CD4-positive, alpha-beta T cell (primary cell): Measurements from ENCODE around the gene GCDH. TPM values are rescaled to one million over a fixed set of nuclear protein-coding genes. Genes with fewer than 3 reads are reported as not detected.

ENCODE experiments used
- ATAC-seq: fragments of 200-7000 bp; cut with Tn5 transposase; one replicate; pipeline ENCODE4 v1.10.0; 2022; ENCODE audit warnings: mild to moderate bottlenecking; ENCODE audit not compliant: poor library complexity
- CTCF ChIA-PET: fragments of 350-600 bp; sonication (Branson Sonifier 250); formaldehyde crosslinking; loops from one replicate; lab custom pipeline; 2021; ENCODE audit warnings: antibody characterized with exemption, inconsistent platforms; lab: Charles Lee
- POLR2A ChIA-PET: fragments of 350-600 bp; sonication (Branson Sonifier 250); formaldehyde crosslinking; loops from one replicate; lab custom pipeline; 2021; ENCODE audit warnings: antibody characterized with exemption, inconsistent platforms; lab: Charles Lee
- DNase-seq, 14 experiments: peaks; one replicate each; pipeline ENCODE4 v3.0.0-alpha.2; 2013 to 2020; ENCODE audit warnings: mixed read lengths in 2 of 14
- H3K27ac ChIP-seq, 2 donors: one replicate each; pipeline versions ENCODE4 v1.5.1 to v1.7.0; 2013; ENCODE audit warnings: low read length in 2 of 2, low read depth in 1 of 2, mild to moderate bottlenecking in 1 of 2
- H3K27me3 ChIP-seq, 2 experiments: 1 replicate in 1 of 2; 2 replicates in 1 of 2; pipeline versions ENCODE4 v1.6.1 to v1.7.0; 2013; ENCODE audit warnings: low read length in 2 of 2, control low read depth in 1 of 2, mild to moderate bottlenecking in 1 of 2, moderate library complexity in 1 of 2; ENCODE audit not compliant: insufficient read depth in 2 of 2, control insufficient read depth in 1 of 2
- H3K36me3 ChIP-seq: one replicate; pipeline ENCODE4 v1.6.1; 2013; ENCODE audit warnings: low read length, control low read depth; ENCODE audit not compliant: insufficient read depth
- H3K4me1 ChIP-seq: one replicate; pipeline ENCODE4 v1.6.1; 2013; ENCODE audit warnings: low read length, control low read depth; ENCODE audit not compliant: insufficient read depth
- H3K4me3 ChIP-seq: one replicate; pipeline ENCODE4 v1.5.1; 2013; ENCODE audit warnings: mild to moderate bottlenecking, low read length, moderate library complexity
- H3K9me3 ChIP-seq, 2 experiments: 1 replicate in 1 of 2; 2 replicates in 1 of 2; pipeline versions ENCODE4 v1.6.1 to v1.7.0; 2013; ENCODE audit warnings: low read length in 2 of 2, mild to moderate bottlenecking in 2 of 2, control low read depth in 1 of 2, moderate library complexity in 1 of 2; ENCODE audit not compliant: control insufficient read depth in 1 of 2, insufficient read depth in 1 of 2
- H3K27ac Mint-ChIP-seq: one replicate; pipeline ENCODE4 v1.8.0; 2020; ENCODE audit warnings: mixed read lengths
- H3K27me3 Mint-ChIP-seq: one replicate; pipeline ENCODE4 v1.8.0; 2021; ENCODE audit warnings: mixed read lengths
- H3K36me3 Mint-ChIP-seq: one replicate; pipeline ENCODE4 v1.8.0; 2021; ENCODE audit warnings: low read depth, mixed read lengths
- H3K4me1 Mint-ChIP-seq: one replicate; pipeline ENCODE4 v1.8.0; 2021; ENCODE audit warnings: low read depth, mixed read lengths
- H3K4me3 Mint-ChIP-seq: one replicate; pipeline ENCODE4 v1.8.0; 2020; ENCODE audit warnings: mild to moderate bottlenecking, mixed read lengths
- H3K9me3 Mint-ChIP-seq: one replicate; pipeline ENCODE4 v1.8.0; 2020; ENCODE audit warnings: mixed read lengths
- CTCF ChIP-seq: fragments of 200-600 bp; IDR thresholded peaks from one replicate; pipeline ENCODE4 v1.8.0; 2022; ENCODE audit warnings: antibody characterized with exemption, mild to moderate bottlenecking
- intact Hi-C, 2 experiments: fragments of 100-400 bp; cut with DNase I in 1 of 2; cut with micrococcal nuclease in 1 of 2; formaldehyde crosslinking; loops; one replicate each; pipeline versions ENCODE4 v1.15.1 to v1.9.0; 2023 to 2025; cut with DNase I, micrococcal nuclease
- total RNA-seq, 174 experiments: library from RNA in 2 of 174; stranded (reverse) in 2 of 174; gene quantifications; one replicate each; pipeline ENCODE4 v1.2.3 and lab custom pipeline; 2021 to 2026

GCDH gene
- total RNA-seq, 2 experiments from 2014 or later = 39.2 to 42.1 TPM

- ChIA-PET CTCF (interaction anchor here (0.7 to 2.6 kb wide), 5 partner anchors 28 to 170 kb away, joined by 3 to 17 read pairs (median 4); partner anchors contain the start of gene SYCE2), POLR2A (interaction anchor here (0.6 to 2.6 kb wide), 25 partner anchors 7 to 896 kb away, joined by 3 to 47 read pairs (median 5); partner anchors contain the start of genes CALR, DNASE2, FARSA and GADD45GIP1)
- Mint-ChIP-seq H3K9me3 (no peaks in the 10 kb centered on the region), H3K36me3 (peaks cover 43% of the 10 kb centered on the region), H3K4me3 (peak overlapping the region; percentile 96), H3K4me1 (peaks cover 27% of the 10 kb centered on the region), H3K27me3 (no peaks in the 10 kb centered on the region), H3K27ac (peak overlapping the region; percentile 90)
- intact Hi-C loops = loop anchor here (1.0 to 2.0 kb wide), 5 partner anchors 21 to 65 kb away; partner anchors contain the start of genes CALR (in 2 of the 2), FARSA (in 1 of the 2), GADD45GIP1 (in 1 of the 2) and SYCE2 (in 1 of the 2)
- no peak for ATAC-seq
- H3K36me3 ChIP-seq = peaks cover 30% of the 10 kb centered on the region
- no peak for TF ChIP-seq CTCF
- peak overlapping the region; percentile 67 to 68 for H3K27ac ChIP-seq
- peak overlapping the region; percentile 89 for H3K4me3 ChIP-seq
- no peaks in the 10 kb centered on the region for H3K27me3 ChIP-seq
- peaks cover 22% of the 10 kb centered on the region for H3K4me1 ChIP-seq
- no peaks in the 10 kb centered on the region for H3K9me3 ChIP-seq
- peak in 1 of 14 experiments; percentile 47 for DNase-seq
Measured at GRCh38 chr19:12891553-12892021, 627 bp downstream of the GCDH start.

DNA sequence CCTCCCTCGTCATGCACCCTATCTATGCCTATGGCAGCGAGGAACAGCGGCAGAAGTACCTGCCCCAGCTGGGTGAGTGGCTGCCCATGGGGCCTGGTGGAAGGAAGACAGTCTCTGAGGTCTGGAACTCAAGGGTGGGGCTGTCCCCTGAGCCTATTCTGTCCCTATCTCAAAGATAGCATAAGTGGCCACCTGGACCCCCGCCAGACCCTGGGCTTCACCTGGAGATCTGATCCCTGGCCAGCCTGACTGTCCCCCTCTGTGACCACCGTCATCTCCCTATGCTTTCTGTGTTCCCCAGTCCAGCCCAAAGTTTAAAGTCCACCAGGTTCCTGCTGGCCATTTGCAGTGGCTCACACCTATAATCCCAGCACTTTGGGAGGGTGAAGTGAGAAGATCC is 2.6 kb downstream of the GCDH start:
- Histone ChIP-seq H3K27ac (no peak overlapping the region), H3K4me1 (peaks cover 22% of the 10 kb centered on the region), H3K36me3 (peaks cover 48% of the 10 kb centered on the region), H3K9me3 (no peaks in the 10 kb centered on the region), H3K27me3 (no peaks in the 10 kb centered on the region), H3K4me3 (no peak overlapping the region)
- H3K4me1 Mint-ChIP-seq = peaks cover 26% of the 10 kb centered on the region
- H3K36me3 Mint-ChIP-seq = peaks cover 59% of the 10 kb centered on the region
- ChIA-PET CTCF (no interaction called here), POLR2A (no interaction called here)
- H3K9me3 Mint-ChIP-seq = no peaks in the 10 kb centered on the region
- DNase-seq (no peak), ATAC-seq (no peak)
- no peaks in the 10 kb centered on the region for H3K27me3 Mint-ChIP-seq
- intact Hi-C loops = loop anchor here in 1 of 2 experiments (2.0 kb wide), 1 partner anchor 19 kb away; no protein-coding TSS in a partner anchor
- H3K4me3 Mint-ChIP-seq = peak overlapping the region; percentile 80
- peak overlapping the region; percentile 17 for H3K27ac Mint-ChIP-seq
- no peak for TF ChIP-seq CTCF

- ChIA-PET POLR2A (interaction anchor here (1.0 kb wide), 1 partner anchor 37 kb away, joined by 3 read pairs; the partner anchor contains the start of gene FARSA), CTCF (no interaction called here)
- Mint-ChIP-seq H3K36me3 (peaks cover 69% of the 10 kb centered on the region), H3K9me3 (no peaks in the 10 kb centered on the region), H3K27ac (no peak overlapping the region), H3K27me3 (no peaks in the 10 kb centered on the region), H3K4me1 (peaks cover 9% of the 10 kb centered on the region), H3K4me3 (no peak overlapping the region)
- ATAC-seq (no peak), DNase-seq (no peak)
- H3K9me3 ChIP-seq = no peaks in the 10 kb centered on the region
- H3K4me3 ChIP-seq = no peak overlapping the region
- no peak for TF ChIP-seq CTCF
- no peak overlapping the region for H3K27ac ChIP-seq
- H3K36me3 ChIP-seq = peaks cover 61% of the 10 kb centered on the region
- intact Hi-C loops = no loop called here
- no peaks in the 10 kb centered on the region for H3K27me3 ChIP-seq
- peaks cover 9% of the 10 kb centered on the region for H3K4me1 ChIP-seq
Measured at GRCh38 chr19:12896460-12896859, 5.5 kb downstream of the GCDH start.
